Measurements from ENCODE around the gene GUSB.

Gene GUSB

GRCh38 chr7:65924193-65924592 lies 57.8 kb downstream of the GUSB start:
- no peak for DNase-seq (ENCODE audit: low read depth)
- H3K4me3 ChIP-seq (ENCODE audit: control insufficient read depth, low read depth, low read length), result no peak overlapping the region
- TF ChIP-seq CTCF (IDR thresholded peaks at IDR 0.05; ENCODE audit: control insufficient read depth, insufficient read depth, low read depth, low read length, missing control alignments), result no peak

- DNase-seq (ENCODE audit: low read depth), result no peak
- H3K4me3 ChIP-seq (ENCODE audit: control insufficient read depth, low read depth, low read length), result no peak overlapping the region
- no peak for TF ChIP-seq CTCF (IDR thresholded peaks at IDR 0.05; ENCODE audit: control insufficient read depth, insufficient read depth, low read depth, low read length, missing control alignments)
These were observed 58.7 kb downstream of the GUSB start for GRCh38 chr7:65923316-65923715.

GRCh38 chr7:65915921-65916657 lies 65.9 kb downstream of the GUSB start:
- DNase-seq (ENCODE audit: low read depth), result no peak
- H3K4me3 ChIP-seq (ENCODE audit: control insufficient read depth, low read depth, low read length), result no peak overlapping the region
- no peak for TF ChIP-seq CTCF (IDR thresholded peaks at IDR 0.05; ENCODE audit: control insufficient read depth, insufficient read depth, low read depth, low read length, missing control alignments)

- H3K4me3 ChIP-seq (ENCODE audit: control insufficient read depth, low read depth, low read length), result no peak overlapping the region
- no peak for TF ChIP-seq CTCF (IDR thresholded peaks at IDR 0.05; ENCODE audit: control insufficient read depth, insufficient read depth, low read depth, low read length, missing control alignments)
- no peak for DNase-seq (ENCODE audit: low read depth)
These were observed 69.8 kb downstream of the GUSB start for GRCh38 chr7:65912237-65912636.
